OCI-LY7 (cell line): ENCODE results near the gene PDHA1.

Experiments used
- CTCF ChIP-seq: fragments of 200-600 bp; sonication (generic); conservative IDR thresholded peaks from 2 replicates; pipeline ENCODE4 v1.5.1; 2014; ENCODE audit warnings: mild to moderate bottlenecking, antibody characterized with exemption, low read length, moderate library complexity, mixed read lengths
- EZH2phosphoT487 ChIP-seq: fragments of 200-600 bp; sonication (generic); IDR thresholded peaks from 2 replicates; pipeline ENCODE4 v1.6.1; 2018; ENCODE audit warnings: low read depth, borderline replicate concordance, mild to moderate bottlenecking, mixed run types, antibody characterized with exemption, low read length, moderate library complexity, mixed read lengths

GRCh38 chrX:19349264-19349663 is 5.5 kb downstream of the PDHA1 start:
- TF ChIP-seq CTCF (no peak), EZH2phosphoT487 (no peak)
